Measurements from ENCODE around the gene ANAPC2.

The ANAPC2 gene

DNA sequence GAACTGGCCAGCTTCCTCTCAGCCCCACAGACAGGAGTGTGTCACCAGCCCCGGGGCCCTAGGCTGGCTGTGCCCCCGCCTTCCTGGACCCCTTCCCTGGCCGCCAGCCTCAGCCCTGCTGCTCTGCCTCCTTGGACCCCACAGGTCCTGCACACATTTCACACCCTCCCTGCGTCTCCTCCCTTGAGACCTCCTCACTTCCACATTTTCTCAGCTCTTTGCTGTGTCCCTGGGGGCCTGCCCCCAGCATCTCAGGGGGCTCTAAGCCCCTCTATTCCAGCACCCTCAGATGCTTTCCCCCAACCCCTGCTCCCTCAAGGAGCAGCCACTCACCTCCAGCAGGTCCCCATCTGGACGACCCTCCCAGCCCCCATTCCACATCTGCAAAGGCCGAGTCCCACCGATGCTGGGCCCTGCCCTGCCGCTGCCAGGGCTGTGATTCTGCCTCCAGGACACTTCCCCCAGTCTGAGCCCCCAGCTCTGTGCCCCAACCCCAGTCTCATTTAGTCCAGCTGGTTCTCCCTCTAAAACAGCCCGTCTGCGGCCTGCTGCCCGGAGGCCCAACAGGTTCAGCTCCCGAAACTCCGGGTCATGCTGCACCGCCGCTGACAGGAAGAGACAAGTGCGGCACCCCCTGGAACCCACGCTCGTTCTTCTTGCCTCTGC, 46.5 kb upstream of the ANAPC2 start:
- POLR2A ChIA-PET, result interaction anchor here (1.1 kb wide), 1 partner anchor 19 kb away, joined by 3 read pairs; no protein-coding TSS in a partner anchor
- DNase-seq (ENCODE audit: extremely low spot score), result no peak
- TF ChIP-seq NFRKB (IDR thresholded peaks at IDR 0.05) (no peak), SUZ12 (IDR thresholded peaks at IDR 0.05) (no peak), L3MBTL2 (conservative IDR thresholded peaks at IDR 0.05) (no peak), BHLHE40 (IDR thresholded peaks at IDR 0.05; ENCODE audit: borderline replicate concordance) (no peak), FOXK2 (IDR thresholded peaks at IDR 0.05) (no peak), TARDBP (IDR thresholded peaks at IDR 0.05) (no peak), LEF1 (IDR thresholded peaks at IDR 0.05; ENCODE audit: borderline replicate concordance) (no peak)
- TF ChIP-seq, protein P1, sequence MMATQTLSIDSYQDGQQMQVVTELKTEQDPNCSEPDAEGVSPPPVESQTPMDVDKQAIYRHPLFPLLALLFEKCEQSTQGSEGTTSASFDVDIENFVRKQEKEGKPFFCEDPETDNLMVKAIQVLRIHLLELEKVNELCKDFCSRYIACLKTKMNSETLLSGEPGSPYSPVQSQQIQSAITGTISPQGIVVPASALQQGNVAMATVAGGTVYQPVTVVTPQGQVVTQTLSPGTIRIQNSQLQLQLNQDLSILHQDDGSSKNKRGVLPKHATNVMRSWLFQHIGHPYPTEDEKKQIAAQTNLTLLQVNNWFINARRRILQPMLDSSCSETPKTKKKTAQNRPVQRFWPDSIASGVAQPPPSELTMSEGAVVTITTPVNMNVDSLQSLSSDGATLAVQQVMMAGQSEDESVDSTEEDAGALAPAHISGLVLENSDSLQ (IDR thresholded peaks at IDR 0.05), result no peak
- CTCF ChIA-PET, result interaction anchor here (0.5 kb wide), 1 partner anchor 185 kb away, joined by 4 read pairs; no protein-coding TSS in a partner anchor

DNA sequence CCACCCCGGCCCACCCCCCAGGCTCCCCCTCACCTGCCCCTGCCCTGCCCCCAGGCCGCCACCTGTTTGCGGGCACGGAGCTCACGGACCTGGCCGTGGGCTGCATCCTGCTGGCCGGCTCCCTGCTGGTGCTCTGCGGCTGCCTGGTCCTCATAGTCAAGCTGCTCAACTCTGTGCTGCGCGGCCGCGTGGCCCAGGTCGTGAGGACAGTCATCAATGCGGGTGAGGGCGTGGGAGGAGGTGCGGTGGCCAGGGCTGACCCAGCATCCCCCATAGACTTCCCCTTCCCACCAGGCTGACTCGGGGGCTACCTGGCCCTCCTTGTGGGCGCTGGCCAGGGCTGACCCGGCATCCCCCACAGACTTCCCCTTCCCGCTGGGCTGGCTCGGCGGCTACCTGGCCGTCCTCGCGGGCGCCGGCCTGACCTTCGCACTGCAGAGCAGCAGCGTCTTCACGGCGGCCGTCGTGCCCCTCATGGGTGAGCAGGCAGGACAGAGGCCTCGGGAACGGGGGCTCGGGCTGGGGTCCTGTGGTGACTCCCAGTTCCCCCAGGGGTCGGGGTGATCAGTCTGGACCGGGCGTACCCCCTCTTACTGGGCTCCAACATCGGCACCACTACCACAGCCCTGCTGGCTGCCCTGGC, 45.8 kb upstream of the ANAPC2 start:
- CTCF ChIA-PET, result interaction anchor here (0.5 kb wide), 1 partner anchor 186 kb away, joined by 4 read pairs; no protein-coding TSS in a partner anchor
- POLR2A ChIA-PET, result interaction anchor here (1.1 kb wide), 1 partner anchor 18 kb away, joined by 3 read pairs; no protein-coding TSS in a partner anchor
- DNase-seq (ENCODE audit: extremely low spot score), result no peak
- TF ChIP-seq SUZ12 (IDR thresholded peaks at IDR 0.05), result no peak
- TF ChIP-seq ZNF384 (IDR thresholded peaks at IDR 0.05), result no peak
- no peak for TF ChIP-seq ARNT (IDR thresholded peaks at IDR 0.05)
- no peak for TF ChIP-seq FOXK2 (IDR thresholded peaks at IDR 0.05)
- TF ChIP-seq L3MBTL2 (conservative IDR thresholded peaks at IDR 0.05), result no peak
- TF ChIP-seq, protein P1 (IDR thresholded peaks at IDR 0.05), result no peak
- no peak for TF ChIP-seq FOXM1 (IDR thresholded peaks at IDR 0.05; ENCODE audit: borderline replicate concordance)
- TF ChIP-seq BHLHE40 (IDR thresholded peaks at IDR 0.05; ENCODE audit: borderline replicate concordance), result no peak
- no peak for TF ChIP-seq HDGF (IDR thresholded peaks at IDR 0.05; ENCODE audit: borderline replicate concordance)

DNA sequence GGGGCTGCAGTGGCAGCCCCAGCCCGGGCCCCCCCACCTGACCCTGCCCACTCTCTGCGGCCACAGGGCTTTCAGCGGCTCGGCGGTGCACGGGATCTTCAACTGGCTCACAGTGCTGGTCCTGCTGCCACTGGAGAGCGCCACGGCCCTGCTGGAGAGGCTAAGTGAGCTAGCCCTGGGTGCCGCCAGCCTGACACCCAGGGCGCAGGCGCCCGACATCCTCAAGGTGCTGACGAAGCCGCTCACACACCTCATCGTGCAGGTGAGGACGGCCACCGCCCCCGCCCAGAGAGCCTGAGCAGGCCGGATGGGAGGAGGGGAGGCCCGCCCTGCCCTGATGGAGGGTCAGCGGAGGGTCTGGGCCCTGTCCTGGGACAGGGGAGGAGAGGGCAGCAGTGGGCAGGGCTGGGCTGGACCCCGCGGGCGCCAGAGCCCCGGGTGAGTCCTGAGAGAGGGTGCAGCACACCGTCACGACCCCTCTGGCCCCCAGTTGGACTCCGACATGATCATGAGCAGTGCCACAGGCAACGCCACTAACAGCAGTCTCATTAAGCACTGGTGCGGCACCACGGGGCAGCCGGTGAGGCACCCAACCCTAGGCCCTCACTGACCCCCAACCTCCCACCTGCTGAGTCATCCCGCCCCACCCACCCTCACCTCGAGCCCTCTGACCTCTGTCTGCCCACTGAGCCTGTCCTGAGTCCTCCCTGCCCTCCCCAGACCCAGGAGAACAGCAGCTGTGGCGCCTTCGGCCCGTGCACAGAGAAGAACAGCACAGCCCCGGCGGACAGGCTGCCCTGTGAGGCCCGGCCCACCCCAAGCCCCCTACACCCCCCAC, 45.0 kb upstream of the ANAPC2 start:
- ChIA-PET CTCF (no interaction called here), POLR2A (no interaction called here)
- DNase-seq (ENCODE audit: extremely low spot score), result no peak
- no peak for TF ChIP-seq L3MBTL2 (conservative IDR thresholded peaks at IDR 0.05)
- TF ChIP-seq NFRKB (IDR thresholded peaks at IDR 0.05), result no peak
- TF ChIP-seq HDGF (IDR thresholded peaks at IDR 0.05; ENCODE audit: borderline replicate concordance), result no peak
- TF ChIP-seq LEF1 (IDR thresholded peaks at IDR 0.05; ENCODE audit: borderline replicate concordance), result no peak
- TF ChIP-seq BHLHE40 (IDR thresholded peaks at IDR 0.05; ENCODE audit: borderline replicate concordance), result no peak
- TF ChIP-seq FOXA1 (IDR thresholded peaks at IDR 0.05), result no peak
- TF ChIP-seq SUZ12 (IDR thresholded peaks at IDR 0.05), result no peak
- TF ChIP-seq TARDBP (IDR thresholded peaks at IDR 0.05), result no peak
- TF ChIP-seq FOXK2 (IDR thresholded peaks at IDR 0.05), result no peak
- TF ChIP-seq, protein P1 (IDR thresholded peaks at IDR 0.05), result no peak
- TF ChIP-seq CTBP1 (IDR thresholded peaks at IDR 0.05; ENCODE audit: borderline replicate concordance), result no peak
- TF ChIP-seq FOXM1 (IDR thresholded peaks at IDR 0.05; ENCODE audit: borderline replicate concordance), result no peak
- TF ChIP-seq ELF4 (IDR thresholded peaks at IDR 0.05), result no peak

DNA sequence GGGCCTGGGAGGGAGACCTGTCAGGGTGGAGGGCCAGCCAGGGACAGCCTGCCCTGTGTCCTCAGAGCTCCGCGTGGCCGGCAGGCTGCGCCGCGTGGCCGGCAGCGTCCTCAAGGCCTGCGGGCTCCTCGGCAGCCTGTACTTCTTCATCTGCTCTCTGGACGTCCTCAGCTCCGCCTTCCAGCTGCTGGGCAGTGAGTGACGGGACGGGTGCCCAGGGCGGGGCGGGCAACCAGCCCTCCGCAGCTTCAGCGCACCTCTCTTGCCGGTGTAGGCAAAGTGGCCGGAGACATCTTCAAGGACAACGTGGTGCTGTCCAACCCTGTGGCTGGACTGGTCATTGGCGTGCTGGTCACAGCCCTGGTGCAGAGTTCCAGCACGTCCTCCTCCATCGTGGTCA, 44.1 kb upstream of the ANAPC2 start:
- CTCF ChIA-PET, result no interaction called here
- POLR2A ChIA-PET, result no interaction called here
- no peak for DNase-seq (ENCODE audit: extremely low spot score)
- no peak for TF ChIP-seq CTBP1 (IDR thresholded peaks at IDR 0.05; ENCODE audit: borderline replicate concordance)
- TF ChIP-seq NFRKB (IDR thresholded peaks at IDR 0.05), result no peak
- TF ChIP-seq, protein P1 (IDR thresholded peaks at IDR 0.05), result no peak
- TF ChIP-seq LEF1 (IDR thresholded peaks at IDR 0.05; ENCODE audit: borderline replicate concordance), result no peak
- no peak for TF ChIP-seq SUZ12 (IDR thresholded peaks at IDR 0.05)
- TF ChIP-seq ZNF384 (IDR thresholded peaks at IDR 0.05), result no peak
- TF ChIP-seq FOXM1 (IDR thresholded peaks at IDR 0.05; ENCODE audit: borderline replicate concordance), result no peak
- TF ChIP-seq ELF4 (IDR thresholded peaks at IDR 0.05), result no peak
- TF ChIP-seq HDGF (IDR thresholded peaks at IDR 0.05; ENCODE audit: borderline replicate concordance), result no peak
- TF ChIP-seq ARNT (IDR thresholded peaks at IDR 0.05), result no peak
- TF ChIP-seq TARDBP (IDR thresholded peaks at IDR 0.05), result no peak
- TF ChIP-seq FOXA1 (IDR thresholded peaks at IDR 0.05), result no peak

DNA sequence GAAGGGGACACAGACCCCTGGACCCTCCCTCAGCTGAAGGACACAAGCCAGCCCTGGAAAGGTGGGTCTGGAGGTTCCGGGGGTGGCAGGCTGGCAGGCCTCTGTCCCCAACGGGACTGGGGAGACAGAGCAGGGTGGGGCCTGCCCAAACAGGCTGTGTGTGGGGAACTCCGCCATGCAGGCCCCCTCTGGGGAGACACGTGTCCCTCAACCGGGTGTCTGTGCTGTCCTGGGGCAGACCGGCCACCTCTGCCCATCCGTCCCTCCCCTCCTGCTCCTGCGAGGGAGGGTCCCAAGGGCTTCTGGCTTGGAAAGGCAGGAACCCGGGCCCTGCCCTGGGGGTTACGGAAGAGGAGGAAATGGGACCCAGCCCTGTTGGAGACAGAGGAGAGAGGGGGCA, 43.7 kb upstream of the ANAPC2 start:
- TF ChIP-seq SUZ12 (IDR thresholded peaks at IDR 0.05), result no peak
- TF ChIP-seq FOXK2 (IDR thresholded peaks at IDR 0.05), result no peak
- no peak for TF ChIP-seq FOXA1 (IDR thresholded peaks at IDR 0.05)
- TF ChIP-seq CTBP1 (IDR thresholded peaks at IDR 0.05; ENCODE audit: borderline replicate concordance), result no peak
- TF ChIP-seq ELF4 (IDR thresholded peaks at IDR 0.05), result no peak
- TF ChIP-seq FOXM1 (IDR thresholded peaks at IDR 0.05; ENCODE audit: borderline replicate concordance), result no peak
- no peak for TF ChIP-seq ZNF384 (IDR thresholded peaks at IDR 0.05)
- TF ChIP-seq ARNT (IDR thresholded peaks at IDR 0.05), result no peak
- no peak for TF ChIP-seq TARDBP (IDR thresholded peaks at IDR 0.05)
- TF ChIP-seq LEF1 (IDR thresholded peaks at IDR 0.05; ENCODE audit: borderline replicate concordance), result no peak
- no peak for TF ChIP-seq HDGF (IDR thresholded peaks at IDR 0.05; ENCODE audit: borderline replicate concordance)
- TF ChIP-seq SP1 (IDR thresholded peaks at IDR 0.05), result no peak
- TF ChIP-seq BHLHE40 (IDR thresholded peaks at IDR 0.05; ENCODE audit: borderline replicate concordance), result no peak
- TF ChIP-seq L3MBTL2 (conservative IDR thresholded peaks at IDR 0.05), result no peak
- no peak for TF ChIP-seq NFRKB (IDR thresholded peaks at IDR 0.05)
- TF ChIP-seq, protein P1 (IDR thresholded peaks at IDR 0.05), result no peak
- no peak for DNase-seq (ENCODE audit: extremely low spot score)
- ChIA-PET CTCF (no interaction called here), POLR2A (no interaction called here)

All from HEK293T (cell line).